PC-3 (cell line): ENCODE data around the gene MGMT. TPM values are rescaled to one million over a fixed set of nuclear protein-coding genes. Genes with fewer than 3 reads are reported as not detected.
A peak's percentile ranks its signal among the peaks of the same experiment; 100 is the strongest.

Source experiments
- ATAC-seq: fragments of 200-7000 bp; cut with Tn5 transposase; 2 replicates; pipeline ENCODE4 v1.9.1; 2020; ENCODE audit warnings: mild to moderate bottlenecking, moderate library complexity
- BruUV-seq: library from RNA; stranded (reverse); fragments of 400-500 nt; replicated peaks from 2 replicates; lab custom pipeline; 2021; lab: Mats Ljungman, UMichigan
- CTCF ChIA-PET: fragments of 300-600 bp; sonication (Branson Sonifier 250); formaldehyde crosslinking; loops from one replicate; lab custom pipeline; 2022; ENCODE audit warnings: antibody characterized with exemption; lab: Charles Lee
- POLR2A ChIA-PET: fragments of 300-600 bp; sonication (Branson Sonifier 250); formaldehyde crosslinking; loops from one replicate; lab custom pipeline; 2022; ENCODE audit warnings: antibody characterized with exemption; ENCODE audit not compliant: unreplicated experiment; lab: Charles Lee
- DNase-seq: peaks from one replicate; pipeline ENCODE4 v3.0.0-alpha.2; 2015
- H2AFZ ChIP-seq: fragments of 300-600 bp; sonication (generic); 2 replicates; pipeline ENCODE4 v1.6.0; 2016; ENCODE audit warnings: antibody characterized with exemption, low read length
- H3F3A ChIP-seq: fragments of 300-600 bp; sonication (generic); one replicate; pipeline ENCODE4 v1.6.0; 2017; ENCODE audit warnings: antibody characterized with exemption, low read length, control low read depth, mild to moderate bottlenecking; ENCODE audit not compliant: unreplicated experiment
- H3K27ac ChIP-seq: fragments of 300-600 bp; sonication (generic); 2 replicates; pipeline ENCODE4 v1.5.1; 2016; ENCODE audit warnings: mild to moderate bottlenecking, low read length
- H3K27me3 ChIP-seq: fragments of 300-600 bp; sonication (generic); 2 replicates; pipeline ENCODE4 v1.6.1; 2016; ENCODE audit warnings: low read length, mixed read lengths
- H3K36me3 ChIP-seq: fragments of 300-600 bp; sonication (generic); 2 replicates; pipeline ENCODE4 v1.6.1; 2016; ENCODE audit warnings: low read depth, mixed run types, low read length, mixed read lengths
- H3K4me1 ChIP-seq: fragments of 300-600 bp; sonication (generic); 2 replicates; pipeline ENCODE4 v1.5.1; 2016; ENCODE audit warnings: low read length; ENCODE audit not compliant: insufficient read depth
- H3K4me2 ChIP-seq: fragments of 300-600 bp; sonication (generic); 2 replicates; pipeline ENCODE4 v1.6.0; 2016; ENCODE audit warnings: low read length
- H3K4me3 ChIP-seq: fragments of 300-600 bp; sonication (generic); 2 replicates; pipeline ENCODE4 v1.5.1; 2016; ENCODE audit warnings: mild to moderate bottlenecking, low read length, mixed read lengths
- H3K79me2 ChIP-seq: fragments of 300-600 bp; sonication (generic); 2 replicates; pipeline ENCODE4 v1.6.1; 2017; ENCODE audit warnings: low read length, mixed read lengths
- H3K9ac ChIP-seq: fragments of 300-600 bp; sonication (generic); 2 replicates; pipeline ENCODE4 v1.6.0; 2016; ENCODE audit warnings: mild to moderate bottlenecking, low read length
- H3K9me2 ChIP-seq: fragments of 300-600 bp; sonication (generic); replicated peaks from 2 replicates; pipeline ENCODE4 v1.6.1; 2016; ENCODE audit warnings: mixed run types, low read length, mixed read lengths
- H3K9me3 ChIP-seq: fragments of 300-600 bp; sonication (generic); 2 replicates; pipeline ENCODE4 v1.6.1; 2016; ENCODE audit warnings: low read length, mixed read lengths
- H4K20me1 ChIP-seq: fragments of 300-600 bp; sonication (generic); 2 replicates; pipeline ENCODE4 v1.6.1; 2016; ENCODE audit warnings: low read length, mixed read lengths
- CTCF ChIP-seq: fragments of 300-600 bp; sonication (generic); conservative IDR thresholded peaks from 2 replicates; pipeline ENCODE4 v1.5.1; 2017; ENCODE audit warnings: antibody characterized with exemption, low read depth, mild to moderate bottlenecking, low read length
- EZH2 ChIP-seq: fragments of 300-600 bp; sonication (generic); IDR thresholded peaks from one replicate; pipeline ENCODE4 v1.6.1; 2017; ENCODE audit warnings: antibody characterized with exemption, mild to moderate bottlenecking, low read length; ENCODE audit not compliant: unreplicated experiment
- EZH2phosphoT487 ChIP-seq: fragments of 300-600 bp; sonication (generic); IDR thresholded peaks from 2 replicates; pipeline ENCODE4 v1.6.1; 2018; ENCODE audit warnings: mild to moderate bottlenecking, antibody characterized with exemption, low read length, borderline replicate concordance
- intact Hi-C: fragments of 100-400 bp; cut with micrococcal nuclease; formaldehyde crosslinking; loops from 2 replicates; pipeline ENCODE4 v1.9.0; 2023
- total RNA-seq: library from RNA; depleted of rRNA; stranded (reverse); fragments of >200 nt; gene quantifications from 2 replicates; pipeline ENCODE4 v1.2.3, GENCODE V29; 2014

Gene MGMT
- total RNA-seq, 1 experiment from 2014 or later: 19.8 TPM

DNA sequence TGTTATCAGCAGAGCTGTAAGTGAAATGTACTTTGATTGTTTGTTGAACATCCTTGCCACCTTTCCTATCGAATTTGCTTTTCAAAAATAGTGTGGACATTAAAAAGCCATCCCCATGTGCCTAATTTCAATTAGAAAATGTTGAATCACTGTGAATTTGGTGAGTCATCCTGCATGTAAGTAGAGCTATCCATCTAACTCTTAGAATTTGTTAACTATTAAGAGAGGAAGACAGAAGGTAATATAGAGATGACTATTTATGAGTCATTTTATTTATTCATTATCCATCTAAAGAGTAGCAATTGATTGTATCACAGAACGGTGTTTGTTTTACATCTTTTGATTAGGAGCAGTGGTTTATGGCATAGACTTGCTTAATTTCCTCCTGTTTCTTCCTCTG, 154.7 kb downstream of the MGMT start:
- no TSS peak for BruUV-seq
- no peaks in the 10 kb centered on the region for H3K9me2 ChIP-seq
- H3K27me3 ChIP-seq: no peaks in the 10 kb centered on the region
- H3K36me3 ChIP-seq: no peaks in the 10 kb centered on the region
- no peak overlapping the region for H2AFZ ChIP-seq
- peaks cover 4% of the 10 kb centered on the region; the same call in 1 of the 2 replicates for H4K20me1 ChIP-seq
- no peak overlapping the region for H3K4me3 ChIP-seq
- CTCF ChIA-PET: no interaction called here
- POLR2A ChIA-PET: interaction anchor here (0.7 kb wide), 1 partner anchor 202 kb away, joined by 3 read pairs; no protein-coding TSS in a partner anchor
- peak; percentile 19 for DNase-seq
- H3K9me3 ChIP-seq: no peaks in the 10 kb centered on the region
- H3K4me1 ChIP-seq: peaks cover 12% of the 10 kb centered on the region
- H3K79me2 ChIP-seq: no peaks in the 10 kb centered on the region
- no peak overlapping the region for H3K27ac ChIP-seq
- H3K9ac ChIP-seq: no peak overlapping the region
- H3F3A ChIP-seq: no peaks in the 10 kb centered on the region
- intact Hi-C loops: no loop called here
- peak overlapping the region; percentile 26 for H3K4me2 ChIP-seq
- TF ChIP-seq EZH2phosphoT487 (no peak), CTCF (no peak), EZH2 (no peak)
- peak; percentile 85 for ATAC-seq

DNA sequence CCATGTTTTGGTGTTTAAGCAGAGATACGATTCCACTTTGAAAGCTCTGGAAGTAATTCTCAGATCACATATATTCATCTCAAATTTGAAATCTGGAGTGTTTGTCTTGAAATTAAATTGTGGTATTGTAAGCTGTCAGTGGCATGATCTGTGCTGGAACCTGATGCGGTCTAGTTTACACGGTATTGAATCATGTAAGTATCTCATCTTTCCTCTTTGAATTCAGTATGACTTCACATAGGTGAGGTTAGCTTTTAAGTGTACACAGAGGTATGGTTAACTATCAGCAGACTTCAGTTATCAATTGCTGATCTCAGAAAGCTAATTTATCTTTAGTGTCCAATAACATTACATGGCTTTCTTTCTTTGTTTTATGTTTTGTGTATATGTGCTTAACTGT, 155.2 kb downstream of the MGMT start:
- CTCF ChIA-PET: no interaction called here
- no peak for TF ChIP-seq EZH2phosphoT487
- TF ChIP-seq EZH2: no peak
- no peak for TF ChIP-seq CTCF
- intact Hi-C loops: no loop called here
- no peaks in the 10 kb centered on the region for H3K79me2 ChIP-seq
- H4K20me1 ChIP-seq: peaks cover 4% of the 10 kb centered on the region; the same call in 1 of the 2 replicates
- DNase-seq (no peak), ATAC-seq (peak; percentile 55)
- no peaks in the 10 kb centered on the region for H3K36me3 ChIP-seq
- H3K4me3 ChIP-seq: no peak overlapping the region
- H3K9me2 ChIP-seq: no peaks in the 10 kb centered on the region
- H3K4me2 ChIP-seq: peak overlapping the region; percentile 26
- BruUV-seq: no TSS peak
- H3K27me3 ChIP-seq: no peaks in the 10 kb centered on the region
- H2AFZ ChIP-seq: no peak overlapping the region
- H3K4me1 ChIP-seq: peaks cover 12% of the 10 kb centered on the region
- H3K9ac ChIP-seq: no peak overlapping the region
- no peak overlapping the region for H3K27ac ChIP-seq
- POLR2A ChIA-PET: interaction anchor here (0.7 kb wide), 1 partner anchor 202 kb away, joined by 3 read pairs; no protein-coding TSS in a partner anchor
- H3K9me3 ChIP-seq: no peaks in the 10 kb centered on the region
- H3F3A ChIP-seq: no peaks in the 10 kb centered on the region

DNA sequence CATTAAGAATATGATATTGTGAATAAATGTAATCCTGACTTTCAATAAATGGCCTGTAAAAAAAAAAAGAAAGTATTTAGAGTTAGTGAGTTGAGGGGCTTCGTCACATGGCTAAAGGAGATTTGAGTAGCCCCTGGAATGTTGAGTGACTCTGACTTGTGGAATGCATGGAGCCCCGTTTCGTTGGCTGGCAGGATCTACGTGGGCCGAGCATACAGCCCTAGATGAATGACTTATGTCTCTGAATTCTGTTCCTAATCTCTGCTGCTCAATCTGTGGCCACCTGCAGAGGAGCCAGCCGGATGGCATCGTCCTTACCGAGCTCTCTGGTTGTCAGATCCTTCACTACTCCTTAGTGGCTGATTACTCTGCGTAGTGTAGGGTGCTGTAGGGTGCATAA, 155.7 kb downstream of the MGMT start:
- no peak overlapping the region for H3K9ac ChIP-seq
- no peaks in the 10 kb centered on the region for H3K36me3 ChIP-seq
- peaks cover 12% of the 10 kb centered on the region for H3K4me1 ChIP-seq
- H3K4me2 ChIP-seq: no peak overlapping the region
- intact Hi-C loops: no loop called here
- H3K9me3 ChIP-seq: no peaks in the 10 kb centered on the region
- H3K79me2 ChIP-seq: no peaks in the 10 kb centered on the region
- ATAC-seq (peak; percentile 18; the same call in 1 of the 2 replicates), DNase-seq (no peak)
- TF ChIP-seq CTCF (no peak), EZH2phosphoT487 (no peak), EZH2 (no peak)
- ChIA-PET POLR2A (no interaction called here), CTCF (no interaction called here)
- H4K20me1 ChIP-seq: peaks cover 4% of the 10 kb centered on the region; the same call in 1 of the 2 replicates
- H3F3A ChIP-seq: no peaks in the 10 kb centered on the region
- no peak overlapping the region for H3K27ac ChIP-seq
- no TSS peak for BruUV-seq
- no peaks in the 10 kb centered on the region for H3K27me3 ChIP-seq
- no peak overlapping the region for H3K4me3 ChIP-seq
- no peaks in the 10 kb centered on the region for H3K9me2 ChIP-seq
- H2AFZ ChIP-seq: no peak overlapping the region
